Left ventricle myocardium inferior (tissue), 1 donor: Measurements from ENCODE around the gene LSR. TPM values are rescaled to one million over a fixed set of nuclear protein-coding genes. Genes with fewer than 3 reads are reported as not detected.

ENCODE experiments used
- DNase-seq: peaks from one replicate; pipeline ENCODE4 v3.0.0-alpha.2; 2020
- H3K27ac ChIP-seq: fragments of 200-600 bp; replicated peaks from 2 replicates; pipeline ENCODE4 v1.8.0; 2021
- H3K27me3 ChIP-seq: fragments of 200-600 bp; 2 replicates; pipeline ENCODE4 v1.8.0; 2021; ENCODE audit warnings: low read depth
- H3K36me3 ChIP-seq: fragments of 200-600 bp; 2 replicates; pipeline ENCODE4 v1.8.0; 2021
- H3K4me1 ChIP-seq: fragments of 200-600 bp; 2 replicates; pipeline ENCODE4 v1.8.0; 2021
- H3K4me3 ChIP-seq: fragments of 200-600 bp; 2 replicates; pipeline ENCODE4 v1.8.0; 2021; ENCODE audit warnings: mild to moderate bottlenecking, moderate library complexity
- H3K9me3 ChIP-seq: fragments of 200-600 bp; replicated peaks from 2 replicates; pipeline ENCODE4 v1.8.0; 2021
- CTCF ChIP-seq: fragments of 200-600 bp; IDR thresholded peaks from 2 replicates; pipeline ENCODE4 v1.8.0; 2021; ENCODE audit warnings: antibody characterized with exemption, mild to moderate bottlenecking, borderline replicate concordance
- intact Hi-C: fragments of 100-400 bp; cut with micrococcal nuclease; formaldehyde crosslinking; loops from one replicate; pipeline ENCODE4 v1.11.0; 2022
- total RNA-seq: library from RNA; stranded (reverse); fragmentation: NEBNext Ultra II Directional; extraction: Animal tissue kit (Norgen Biotek cat#: 25700); gene quantifications from one replicate; pipeline ENCODE4 v1.2.1, GENCODE V29; 2021
- donor health status: DM: no; HTN: yes; CAD: no; lungs with severe emphysema.

Gene LSR
- total RNA-seq, 1 donor from 2014 or later, result 4.5 TPM

GRCh38 chr19:35205733-35206323 lies 43.0 kb upstream of the LSR start:
- Histone ChIP-seq H3K4me3 (no peak overlapping the region), H3K4me1 (no peaks in the 10 kb centered on the region), H3K27ac (no peak overlapping the region), H3K9me3 (no peaks in the 10 kb centered on the region), H3K36me3 (no peaks in the 10 kb centered on the region), H3K27me3 (no peaks in the 10 kb centered on the region)
- intact Hi-C loops, result no loop called here
- no peak for DNase-seq
- no peak for TF ChIP-seq CTCF

GRCh38 chr19:35206379-35206778 lies 42.4 kb upstream of the LSR start:
- Histone ChIP-seq H3K36me3 (no peaks in the 10 kb centered on the region), H3K27ac (no peak overlapping the region), H3K9me3 (no peaks in the 10 kb centered on the region), H3K4me1 (no peaks in the 10 kb centered on the region), H3K27me3 (no peaks in the 10 kb centered on the region), H3K4me3 (no peak overlapping the region)
- DNase-seq, result no peak
- TF ChIP-seq CTCF, result no peak
- intact Hi-C loops, result no loop called here

GRCh38 chr19:35206855-35207254 lies 41.9 kb upstream of the LSR start:
- intact Hi-C loops, result no loop called here
- no peaks in the 10 kb centered on the region for H3K27me3 ChIP-seq
- no peak overlapping the region for H3K4me3 ChIP-seq
- peaks cover 2% of the 10 kb centered on the region for H3K4me1 ChIP-seq
- TF ChIP-seq CTCF, result no peak
- no peak for DNase-seq
- H3K36me3 ChIP-seq, result no peaks in the 10 kb centered on the region
- H3K9me3 ChIP-seq, result no peaks in the 10 kb centered on the region
- no peak overlapping the region for H3K27ac ChIP-seq

GRCh38 chr19:35207391-35207871 lies 41.4 kb upstream of the LSR start:
- no peaks in the 10 kb centered on the region for H3K9me3 ChIP-seq
- H3K27me3 ChIP-seq, result no peaks in the 10 kb centered on the region
- TF ChIP-seq CTCF, result no peak
- no peak overlapping the region for H3K27ac ChIP-seq
- intact Hi-C loops, result no loop called here
- H3K4me1 ChIP-seq, result peaks cover 8% of the 10 kb centered on the region
- no peak overlapping the region for H3K4me3 ChIP-seq
- no peaks in the 10 kb centered on the region for H3K36me3 ChIP-seq
- no peak for DNase-seq

- no peaks in the 10 kb centered on the region for H3K9me3 ChIP-seq
- no peak overlapping the region for H3K27ac ChIP-seq
- intact Hi-C loops, result no loop called here
- peaks cover 14% of the 10 kb centered on the region for H3K4me1 ChIP-seq
- H3K4me3 ChIP-seq, result no peak overlapping the region
- no peak for DNase-seq
- no peaks in the 10 kb centered on the region for H3K36me3 ChIP-seq
- no peak for TF ChIP-seq CTCF
- no peaks in the 10 kb centered on the region for H3K27me3 ChIP-seq
These were observed 40.7 kb upstream of the LSR start for GRCh38 chr19:35208121-35208520.
